Measurements from ENCODE around the gene TMEM248. TPM values are rescaled to one million over a fixed set of nuclear protein-coding genes. Genes with fewer than 3 reads are reported as not detected.
"Not testable (repeated sequence)": the region's sequence is repeated elsewhere in the genome, so short reads cannot be mapped to it uniquely, and the experiment has no call there.

The TMEM248 gene
- total and polyA plus RNA-seq, 3 donors from 2014 or later = 139 to 221 (median 181) TPM

GRCh38 chr7:66964411-66964810, 43.4 kb downstream of the TMEM248 start:
- no peak overlapping the region for H3K4me3 ChIP-seq
- H3K9me3 ChIP-seq = no peaks in the 10 kb centered on the region
- TF ChIP-seq POLR2A (IDR thresholded peaks at IDR 0.05) (no peak), CTCF (IDR thresholded peaks at IDR 0.05) (no peak)
- intact Hi-C loops (cut with DNase I; ENCODE audit: low total_unique reads) = no loop called here
- no peaks in the 10 kb centered on the region for H3K27me3 ChIP-seq
- no peaks in the 10 kb centered on the region for H3K4me1 ChIP-seq
- H3K36me3 ChIP-seq (ENCODE audit: low read depth, missing control alignments) = no peaks in the 10 kb centered on the region
- peak; percentile 28 for DNase-seq
- H3K27ac ChIP-seq = no peak overlapping the region
- 24 to 31% methylated on average over 4 of the region's 4 CpGs for WGBS, 2 donors

GRCh38 chr7:66967029-66967428, 46.0 kb downstream of the TMEM248 start:
- intact Hi-C loops (cut with DNase I; ENCODE audit: low total_unique reads) = no loop called here
- no peaks in the 10 kb centered on the region for H3K27me3 ChIP-seq
- TF ChIP-seq POLR2A (IDR thresholded peaks at IDR 0.05) (no peak), CTCF (IDR thresholded peaks at IDR 0.05) (no peak)
- DNase-seq = no peak
- 82 to 90% methylated on average over 4 to 6 of the region's 6 CpGs for WGBS, 2 donors
- H3K4me1 ChIP-seq = no peaks in the 10 kb centered on the region
- H3K4me3 ChIP-seq = no peak overlapping the region
- H3K9me3 ChIP-seq = no peaks in the 10 kb centered on the region
- H3K27ac ChIP-seq = no peak overlapping the region
- no peaks in the 10 kb centered on the region for H3K36me3 ChIP-seq (ENCODE audit: low read depth, missing control alignments)

GRCh38 chr7:66969001-66969400, 48.0 kb downstream of the TMEM248 start:
- not testable (repeated sequence) for DNase-seq

GRCh38 chr7:66970310-66970709, 49.3 kb downstream of the TMEM248 start:
- DNase-seq = no peak
- Histone ChIP-seq H3K36me3 (ENCODE audit: low read depth, missing control alignments) (no peaks in the 10 kb centered on the region), H3K9me3 (no peaks in the 10 kb centered on the region), H3K27ac (no peak overlapping the region), H3K27me3 (no peaks in the 10 kb centered on the region), H3K4me3 (no peak overlapping the region), H3K4me1 (no peaks in the 10 kb centered on the region)
- intact Hi-C loops (cut with DNase I; ENCODE audit: low total_unique reads) = no loop called here
- 85 to 87% methylated on average over 5 of the region's 5 CpGs for WGBS, 2 donors
- no peak for TF ChIP-seq CTCF (IDR thresholded peaks at IDR 0.05)
- TF ChIP-seq POLR2A (IDR thresholded peaks at IDR 0.05) = no peak

More at GRCh38 chr7:66969001-66969400, 48.0 kb downstream of the TMEM248 start:
- WGBS, 2 donors = 88 to 98% methylated on average over 5 of the region's 5 CpGs
- H3K9me3 ChIP-seq; H3K27ac ChIP-seq; H3K36me3 ChIP-seq (ENCODE audit: low read depth, missing control alignments); H3K4me1 ChIP-seq; intact Hi-C loops (cut with DNase I; ENCODE audit: low total_unique reads); H3K27me3 ChIP-seq; H3K4me3 ChIP-seq: not testable (repeated sequence)

- no peaks in the 10 kb centered on the region for H3K4me1 ChIP-seq
- H3K9me3 ChIP-seq = no peaks in the 10 kb centered on the region
- WGBS, 2 donors = 50 to 56% methylated on average over 13 to 15 of the region's 15 CpGs
- H3K4me3 ChIP-seq = peak overlapping the region; percentile 21 to 37
- H3K36me3 ChIP-seq (ENCODE audit: low read depth, missing control alignments) = no peaks in the 10 kb centered on the region
- TF ChIP-seq POLR2A (IDR thresholded peaks at IDR 0.05) (no peak), CTCF (IDR thresholded peaks at IDR 0.05) (no peak)
- H3K27ac ChIP-seq = no peak overlapping the region
- peak; percentile 75 for DNase-seq
- H3K27me3 ChIP-seq = no peaks in the 10 kb centered on the region
- intact Hi-C loops (cut with DNase I; ENCODE audit: low total_unique reads) = no loop called here
Measured at GRCh38 chr7:66974986-66975590, 54.1 kb downstream of the TMEM248 start.

- intact Hi-C loops (cut with DNase I; ENCODE audit: low total_unique reads); DNase-seq; H3K4me3 ChIP-seq; H3K4me1 ChIP-seq; H3K36me3 ChIP-seq (ENCODE audit: low read depth, missing control alignments); H3K27ac ChIP-seq; H3K27me3 ChIP-seq; H3K9me3 ChIP-seq: not testable (repeated sequence)
- WGBS, 2 donors = 84 to 100% methylated on average over 1 to 5 of the region's 5 CpGs
Measured at GRCh38 chr7:66978312-66978711, 57.3 kb downstream of the TMEM248 start.

- H3K9me3 ChIP-seq; H3K4me3 ChIP-seq; H3K27me3 ChIP-seq; H3K27ac ChIP-seq; DNase-seq; intact Hi-C loops (cut with DNase I; ENCODE audit: low total_unique reads); H3K36me3 ChIP-seq (ENCODE audit: low read depth, missing control alignments); H3K4me1 ChIP-seq: not testable (repeated sequence)
- 90 to 92% methylated on average over 2 of the region's 2 CpGs for WGBS, 2 donors
Measured at GRCh38 chr7:66979013-66979412, 58.0 kb downstream of the TMEM248 start.

GRCh38 chr7:66980336-66980735, 59.3 kb downstream of the TMEM248 start:
- H3K27ac ChIP-seq; H3K27me3 ChIP-seq; H3K36me3 ChIP-seq (ENCODE audit: low read depth, missing control alignments); intact Hi-C loops (cut with DNase I; ENCODE audit: low total_unique reads); H3K9me3 ChIP-seq; H3K4me1 ChIP-seq; H3K4me3 ChIP-seq; DNase-seq: not testable (repeated sequence)
- 94 to 100% methylated on average over 1 of the region's 1 CpG for WGBS, 2 donors
